ENCODE results near the gene IAH1.

- TF ChIP-seq JUND (IDR thresholded peaks at IDR 0.05), result no peak
- TF ChIP-seq CTCF (IDR thresholded peaks at IDR 0.05; ENCODE audit: low read depth, low read length, missing input control), result no peak
- TF ChIP-seq GABPA (IDR thresholded peaks at IDR 0.05 in 1 of 2, conservative IDR thresholded peaks at IDR 0.05 in 1 of 2), result no peak
Observed at GRCh38 chr2:9443526-9443925, 30.8 kb upstream of the IAH1 start.

Measured in liver (tissue), 3 donors.